DMS 273 (cell line): ENCODE results near the gene FDXR.
"Not testable (repeated sequence)": the region's sequence is repeated elsewhere in the genome, so short reads cannot be mapped to it uniquely, and the experiment has no call there.

ENCODE experiments used
- DNase-seq: peaks from one replicate; lab custom pipeline; 2025; ENCODE audit not compliant: unreplicated experiment; lab: John Stamatoyannopoulos, UW

Gene FDXR, protein sequence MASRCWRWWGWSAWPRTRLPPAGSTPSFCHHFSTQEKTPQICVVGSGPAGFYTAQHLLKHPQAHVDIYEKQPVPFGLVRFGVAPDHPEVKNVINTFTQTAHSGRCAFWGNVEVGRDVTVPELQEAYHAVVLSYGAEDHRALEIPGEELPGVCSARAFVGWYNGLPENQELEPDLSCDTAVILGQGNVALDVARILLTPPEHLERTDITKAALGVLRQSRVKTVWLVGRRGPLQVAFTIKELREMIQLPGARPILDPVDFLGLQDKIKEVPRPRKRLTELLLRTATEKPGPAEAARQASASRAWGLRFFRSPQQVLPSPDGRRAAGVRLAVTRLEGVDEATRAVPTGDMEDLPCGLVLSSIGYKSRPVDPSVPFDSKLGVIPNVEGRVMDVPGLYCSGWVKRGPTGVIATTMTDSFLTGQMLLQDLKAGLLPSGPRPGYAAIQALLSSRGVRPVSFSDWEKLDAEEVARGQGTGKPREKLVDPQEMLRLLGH

DNA sequence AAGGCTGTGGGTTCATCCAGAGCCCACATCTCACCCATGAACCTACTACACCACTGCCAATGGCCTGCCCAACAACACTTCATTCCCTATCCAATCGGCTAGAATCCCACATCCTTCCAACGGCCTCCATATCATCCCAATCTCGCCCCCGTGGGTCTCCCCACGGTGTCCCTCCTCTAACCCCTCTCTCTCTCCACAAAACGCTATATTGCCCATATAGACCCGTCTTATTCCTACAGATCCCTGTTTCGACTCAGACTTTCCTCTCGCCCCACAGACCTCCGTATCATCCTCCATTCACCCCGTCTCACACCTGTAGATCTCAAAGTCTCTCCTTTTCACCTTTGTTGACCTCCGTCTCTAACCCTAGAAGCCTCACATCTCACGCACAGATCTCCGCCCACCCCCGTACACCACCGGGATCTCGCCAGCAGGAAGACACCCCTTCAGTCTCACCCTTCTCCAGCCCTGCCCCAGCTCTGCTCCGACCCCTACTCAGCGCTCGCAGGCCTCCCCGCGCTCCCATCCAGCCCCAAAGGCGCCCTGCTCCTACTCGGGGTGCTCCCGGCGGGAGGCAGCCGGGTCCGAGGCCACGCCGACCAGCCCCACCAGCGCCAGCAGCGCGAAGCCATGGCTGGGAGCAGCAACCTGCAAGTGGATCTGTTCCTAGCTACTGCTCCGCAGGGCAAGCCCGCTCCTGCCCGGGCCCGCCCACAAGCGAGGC is at the start of gene FDXR:
TSS of gene FDXR (minus strand) at position 682 of the 724 bp plus-strand sequence. CDS start at position 632, 50 bp downstream.
- no peak for DNase-seq

DNA sequence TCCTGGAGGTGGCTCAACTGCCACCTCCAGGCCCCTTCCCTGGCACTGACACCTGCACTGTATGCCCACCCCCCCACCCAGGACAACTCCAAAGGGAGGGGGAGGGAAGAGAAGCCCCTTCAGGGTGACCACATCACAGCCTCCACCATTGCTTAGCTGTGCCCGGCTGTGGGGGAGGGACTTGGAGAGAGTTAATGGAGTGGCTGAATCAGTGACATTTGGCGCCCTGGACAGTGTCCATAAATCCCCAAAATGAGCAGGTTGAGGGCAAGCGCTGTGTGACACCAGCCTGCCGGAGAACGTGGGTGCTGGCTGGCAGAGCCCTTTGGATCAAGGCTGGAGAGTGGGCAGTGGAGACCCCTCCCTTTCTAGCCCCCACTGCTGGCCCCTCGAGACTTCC is 49.4 kb upstream of the FDXR start:
- DNase-seq: no peak

DNA sequence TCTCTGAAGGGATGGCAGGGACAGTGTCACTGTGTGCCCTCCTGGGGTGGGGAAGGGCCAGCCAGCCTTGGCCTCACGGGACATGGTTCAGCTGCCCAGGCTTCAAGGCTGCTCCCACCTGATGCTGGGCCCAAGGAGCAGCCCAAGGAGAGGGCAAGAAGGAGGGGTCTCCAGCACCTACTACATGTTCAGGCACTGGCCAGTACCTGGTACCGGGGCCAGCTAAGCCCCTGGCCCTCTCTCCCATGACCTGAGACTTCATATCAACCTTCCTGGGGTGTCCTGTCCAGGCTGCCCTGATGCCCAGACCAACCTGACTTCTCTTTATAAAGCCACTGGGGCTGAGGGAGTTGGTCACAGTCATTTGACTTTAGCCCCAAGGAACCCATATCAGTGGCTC is 49.0 kb upstream of the FDXR start:
- no peak for DNase-seq

DNA sequence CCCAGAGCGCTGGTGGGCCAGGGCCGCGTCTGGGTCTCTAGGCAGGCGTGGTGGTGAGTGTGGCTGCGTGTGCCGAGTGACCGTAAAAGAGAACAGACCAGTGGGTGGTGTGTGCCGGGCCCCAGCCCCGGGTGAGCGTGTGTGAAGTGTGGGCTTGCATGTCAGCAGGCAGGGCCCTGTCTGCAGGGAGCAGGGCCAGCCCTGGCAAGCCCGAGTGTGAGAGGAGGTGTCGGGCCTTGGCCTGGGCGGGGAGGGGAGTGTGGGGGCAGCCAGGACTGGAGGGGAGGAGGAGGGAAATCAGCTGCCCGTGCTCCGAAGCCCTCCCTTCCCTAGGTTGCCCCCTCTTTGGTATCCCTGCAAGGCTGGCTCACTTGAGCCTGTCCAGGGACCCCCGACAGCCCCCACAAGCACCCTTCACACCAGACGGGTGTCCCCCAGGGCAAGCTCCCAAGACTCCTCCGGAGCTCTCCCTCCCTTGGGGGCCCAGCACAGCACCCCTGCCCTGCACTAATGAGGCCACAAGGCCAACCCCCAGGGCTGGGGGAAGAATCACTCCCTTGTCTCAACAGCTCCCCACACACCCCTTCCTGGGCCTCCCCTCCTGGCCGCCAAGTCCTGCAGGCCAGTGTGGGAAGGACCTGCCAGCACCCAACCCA is 48.4 kb upstream of the FDXR start:
- DNase-seq: peak; percentile 62

DNA sequence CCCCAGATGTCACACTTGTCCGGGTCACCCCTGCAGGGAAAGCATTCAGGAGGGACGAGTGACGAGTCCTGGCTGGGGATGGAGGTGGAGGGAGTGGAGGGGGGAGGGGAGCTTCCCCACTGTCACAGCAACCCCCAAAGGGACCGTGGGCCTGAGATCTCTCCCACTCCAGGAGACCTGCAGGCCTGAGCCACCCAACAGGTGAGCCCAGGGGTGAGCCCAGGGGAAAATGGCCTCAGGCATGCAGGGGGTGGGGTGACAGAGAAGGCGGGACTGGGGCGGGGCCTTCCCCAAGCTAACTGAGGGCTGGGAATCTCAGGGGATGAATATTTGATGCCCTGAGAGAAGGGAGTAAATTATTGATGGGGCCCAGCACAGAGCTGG is 47.8 kb upstream of the FDXR start:
- peak; percentile 56 for DNase-seq

DNA sequence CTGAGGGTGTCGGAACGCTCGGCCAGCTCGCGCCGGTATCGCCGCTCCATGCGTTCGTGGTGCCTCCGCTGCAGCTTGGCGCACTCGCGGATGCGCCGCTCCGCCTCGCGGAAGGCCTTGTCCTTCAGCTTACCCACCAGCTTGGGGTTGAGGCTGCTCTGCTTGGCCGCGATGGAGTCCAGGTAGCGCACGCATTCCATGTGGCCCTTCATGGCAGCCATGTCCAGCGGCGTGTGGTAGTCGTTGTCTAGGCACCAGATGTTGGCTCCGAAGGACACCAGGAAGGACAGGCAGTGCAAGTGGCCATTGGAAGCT is 47.5 kb upstream of the FDXR start:
- DNase-seq: no peak

DNA sequence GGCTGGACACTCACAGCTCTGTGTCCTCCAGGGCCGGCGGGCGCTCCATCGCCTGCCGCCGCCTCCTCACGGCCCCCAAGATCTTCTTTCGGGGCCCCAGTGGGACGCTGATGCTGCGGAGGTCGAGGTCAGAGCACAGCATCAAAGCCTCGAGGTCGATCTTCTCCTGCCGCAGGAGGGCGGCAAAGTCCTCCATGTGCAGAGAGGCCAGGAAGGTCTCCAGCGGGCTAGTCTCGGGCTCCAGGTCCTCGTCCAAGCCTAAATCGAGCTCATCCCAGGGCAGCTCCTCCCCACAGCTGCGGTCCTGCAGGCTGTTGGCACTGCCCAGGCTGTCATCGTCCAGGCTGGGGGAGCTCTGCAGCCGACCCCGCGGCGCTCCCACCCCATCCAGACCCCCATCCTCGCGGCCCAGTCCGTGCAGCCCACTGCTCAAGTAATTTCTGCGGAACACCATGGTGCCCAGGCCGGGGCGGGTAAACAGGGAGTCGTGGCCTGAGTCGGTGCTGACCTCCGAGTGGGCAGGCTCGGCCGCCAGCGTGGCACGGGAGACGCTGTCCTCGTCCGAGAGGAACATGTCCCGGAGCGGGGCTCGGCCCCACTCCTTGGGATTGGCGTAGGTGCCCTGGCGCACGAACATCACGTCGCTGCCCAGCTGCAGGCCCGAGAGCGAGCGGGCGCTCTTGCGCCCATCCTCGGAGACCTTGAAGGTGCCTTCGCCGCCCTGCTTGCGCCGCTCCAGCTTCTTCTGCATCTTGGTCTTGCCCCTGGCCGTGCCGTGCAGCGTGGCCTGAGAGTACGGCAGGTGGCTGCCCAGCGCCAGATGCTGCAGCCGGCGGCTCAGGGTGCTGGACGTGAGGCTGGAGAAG is 46.9 kb upstream of the FDXR start:
- DNase-seq: no peak

DNA sequence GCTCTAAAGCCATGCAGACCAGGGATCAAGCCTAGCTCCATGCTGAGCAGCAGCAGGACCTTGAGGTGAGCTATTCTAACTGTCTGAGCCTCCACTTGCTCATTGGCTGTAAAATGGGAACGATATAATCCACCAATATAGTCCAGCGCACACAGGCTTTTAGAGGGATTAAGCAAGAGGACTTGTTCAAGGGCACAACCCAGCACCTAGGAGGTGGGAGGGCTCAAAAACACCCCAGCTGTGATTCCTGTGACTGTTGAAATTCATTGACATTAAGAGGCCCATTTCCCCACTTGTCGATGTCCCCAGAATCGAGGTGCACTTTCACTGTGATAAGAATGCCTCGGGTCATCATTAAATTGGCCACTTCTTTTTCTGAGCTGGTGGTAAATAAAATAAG is 46.1 kb upstream of the FDXR start:
- no peak for DNase-seq

DNA sequence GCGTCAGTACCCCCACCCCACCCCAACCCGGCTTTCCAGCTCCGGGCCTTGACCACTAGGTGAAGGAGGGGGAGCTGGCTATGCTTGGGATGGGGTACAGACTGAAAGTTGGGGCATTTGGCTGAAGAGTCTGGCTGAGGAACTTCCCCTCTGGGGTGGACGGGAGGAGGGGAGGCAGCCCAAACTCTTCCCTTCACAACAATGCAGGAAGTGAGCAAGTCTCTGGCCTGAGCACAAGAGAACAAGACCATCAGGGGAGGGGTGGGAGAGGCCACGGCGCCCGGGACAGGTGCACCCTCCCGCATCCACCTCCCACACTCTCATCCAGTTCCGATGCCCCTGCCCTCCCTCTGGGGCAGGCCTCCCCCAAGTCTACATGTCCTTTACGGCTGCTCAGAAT is 44.6 kb upstream of the FDXR start:
- no peak for DNase-seq

DNA sequence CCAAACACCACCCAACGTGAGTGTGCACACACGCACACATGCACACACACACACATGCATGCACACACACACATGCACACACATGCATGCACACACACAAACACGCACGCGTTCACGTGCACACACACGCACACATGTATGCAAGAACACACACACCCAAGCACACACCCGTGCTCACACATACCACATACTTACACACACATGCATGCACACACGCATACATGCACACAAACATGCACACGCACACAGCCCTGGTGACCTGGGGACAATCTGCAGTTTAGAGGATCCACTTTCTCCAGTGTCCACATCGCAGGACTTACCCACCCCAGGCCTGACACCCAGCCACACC is 44.0 kb upstream of the FDXR start:
- DNase-seq: no peak

DNA sequence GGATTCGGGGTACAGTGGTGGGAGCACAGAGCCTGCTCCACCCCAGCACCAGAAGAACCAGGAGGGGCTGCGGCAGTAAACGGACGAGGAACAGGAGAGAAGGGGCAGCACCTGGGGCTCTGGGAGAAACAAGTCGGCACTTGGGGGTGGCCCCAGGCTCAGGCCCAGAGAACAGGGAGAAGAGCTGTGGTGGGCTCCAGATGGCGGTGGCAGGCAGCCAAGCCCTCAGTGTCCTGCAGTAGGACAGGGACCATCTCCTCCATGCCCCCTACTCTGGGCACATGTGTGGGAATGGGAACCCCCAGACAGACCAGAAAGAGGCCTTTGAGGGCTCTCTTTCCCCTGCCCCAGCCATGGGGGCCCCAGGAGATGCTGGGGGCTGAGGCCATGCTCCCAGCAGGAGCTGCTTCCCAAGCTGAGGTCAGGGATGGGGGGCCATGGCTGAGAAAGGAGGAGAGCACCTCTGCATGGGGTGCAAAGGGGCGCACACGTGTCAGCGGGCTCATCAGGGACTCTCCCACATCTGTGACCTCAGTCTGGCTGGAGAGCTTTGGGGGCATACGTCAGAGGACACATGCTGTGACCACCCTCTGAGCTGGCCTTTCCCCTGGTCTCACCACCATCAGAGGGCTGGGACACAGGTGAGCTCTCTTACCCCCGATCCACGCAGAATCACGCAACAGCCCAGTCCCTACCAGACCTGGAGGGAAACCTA is 43.5 kb upstream of the FDXR start:
- DNase-seq: no peak

DNA sequence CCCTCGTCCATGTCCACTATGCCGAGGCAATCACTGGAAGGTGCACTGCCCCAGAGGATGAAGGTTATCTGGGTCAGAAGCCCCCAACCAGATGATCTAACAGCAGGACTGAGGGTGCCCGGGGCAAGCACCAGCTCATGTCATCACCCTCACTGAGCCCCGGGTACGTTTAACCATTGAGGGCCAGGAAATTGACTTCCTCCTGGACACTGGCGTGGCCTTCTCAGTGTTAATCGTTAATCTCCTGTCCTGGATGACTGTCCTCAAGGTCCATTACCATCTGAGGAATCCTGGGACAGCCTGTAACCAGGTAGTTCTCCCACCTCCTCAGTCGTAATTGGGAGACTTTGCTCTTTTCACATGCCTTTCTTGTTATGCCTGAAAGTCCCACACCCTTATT is 38.6 kb upstream of the FDXR start:
- not testable (repeated sequence) for DNase-seq

DNA sequence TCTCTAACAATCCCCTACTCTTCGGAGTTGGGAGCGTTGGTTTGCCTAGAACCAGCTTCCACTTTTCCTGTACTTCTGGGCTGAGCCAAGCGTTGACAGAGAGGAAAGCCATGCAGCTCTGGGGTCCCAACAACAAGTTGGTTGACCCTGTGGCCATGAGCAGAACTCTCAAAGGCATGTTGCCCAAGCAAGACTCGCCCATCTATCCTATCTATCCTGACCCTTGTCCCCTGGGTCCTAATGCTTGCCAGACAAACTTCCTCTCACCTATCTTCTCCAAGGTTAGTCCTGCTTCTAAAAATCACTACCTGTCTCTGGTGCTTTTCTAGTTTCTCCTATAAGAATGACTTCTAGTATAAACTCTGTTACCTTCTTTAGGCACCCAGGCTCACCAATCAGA is 36.3 kb upstream of the FDXR start:
- not testable (repeated sequence) for DNase-seq

DNA sequence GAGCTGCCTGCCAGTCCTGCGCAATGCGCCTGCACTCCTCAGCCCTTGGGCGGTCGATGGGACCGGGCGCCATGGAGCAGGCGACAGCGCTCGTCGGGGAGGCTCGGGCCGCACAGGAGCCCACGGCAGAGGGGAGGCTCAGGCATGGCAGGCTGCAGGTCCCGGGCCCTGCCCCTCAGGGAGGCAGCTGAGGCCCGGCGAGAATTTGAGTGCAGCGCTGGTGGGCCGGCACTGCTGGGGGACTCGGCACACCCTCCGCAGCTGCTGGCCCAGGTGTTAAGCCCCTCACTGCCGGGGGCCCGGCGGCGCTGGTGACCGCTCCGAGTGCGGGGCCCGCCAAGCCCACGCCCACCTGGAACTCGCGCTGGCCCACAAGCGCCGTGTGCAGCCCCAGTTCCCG is 34.2 kb upstream of the FDXR start:
- DNase-seq: no peak

DNA sequence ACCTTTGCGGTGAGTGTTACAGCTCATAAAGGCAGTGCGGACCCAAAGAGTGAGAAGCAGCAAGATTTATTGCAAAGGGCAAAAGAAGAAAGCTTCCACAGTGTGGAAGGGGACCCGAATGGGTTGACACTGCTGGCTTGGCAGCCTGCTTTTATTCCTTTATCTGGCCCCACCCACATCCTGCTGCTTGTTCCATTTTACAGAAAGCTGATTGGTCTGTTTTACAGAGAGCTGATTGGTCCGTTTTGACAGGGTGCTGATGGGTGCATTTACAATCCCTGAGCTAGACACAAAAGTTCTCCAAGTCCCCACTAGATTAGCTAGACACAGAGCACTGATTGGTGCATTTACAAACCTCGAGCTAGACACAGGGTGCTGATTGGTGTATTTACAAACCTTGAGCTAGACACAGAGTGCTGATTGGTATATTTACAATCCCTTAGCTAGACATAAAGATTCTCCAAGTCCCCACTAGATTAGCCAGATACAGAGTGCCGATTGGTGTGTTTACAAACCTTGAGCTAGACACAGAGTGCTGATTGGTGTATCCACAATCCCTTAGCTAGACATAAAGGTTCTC is 33.5 kb upstream of the FDXR start:
- DNase-seq: not testable (repeated sequence)

DNA sequence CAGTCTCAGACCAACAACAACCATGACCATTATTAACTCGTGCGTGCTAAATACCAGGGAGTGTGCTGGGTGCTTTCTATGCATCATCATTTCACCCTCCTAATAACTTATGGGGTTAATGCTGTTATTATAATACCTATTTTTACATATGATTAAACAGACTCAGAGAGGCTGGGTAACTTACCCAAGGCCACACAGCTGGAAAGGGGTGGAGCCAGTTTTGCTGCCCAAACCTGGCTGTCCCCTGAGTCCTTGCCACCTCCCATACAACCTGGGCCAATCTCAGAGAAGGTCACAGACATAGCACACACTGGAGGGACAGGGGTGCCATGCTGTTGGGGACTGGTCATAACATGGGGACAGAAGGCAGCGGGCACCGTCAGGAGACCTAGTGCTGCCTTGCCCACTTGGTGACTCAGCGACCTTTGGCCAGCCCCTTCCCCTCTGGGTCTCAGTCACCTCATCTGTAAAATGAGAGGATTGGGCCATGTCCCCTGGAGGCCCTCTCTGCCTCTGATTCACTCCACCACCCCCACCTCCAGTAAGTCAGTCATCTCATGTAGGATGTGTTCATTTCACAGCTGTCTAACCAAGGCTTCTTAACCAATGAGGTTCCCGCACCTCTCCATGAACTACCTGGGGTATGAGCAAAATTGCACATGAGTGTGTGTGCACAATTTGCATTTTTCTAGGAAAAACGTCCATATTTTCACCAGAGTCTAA is 32.1 kb upstream of the FDXR start:
- no peak for DNase-seq

DNA sequence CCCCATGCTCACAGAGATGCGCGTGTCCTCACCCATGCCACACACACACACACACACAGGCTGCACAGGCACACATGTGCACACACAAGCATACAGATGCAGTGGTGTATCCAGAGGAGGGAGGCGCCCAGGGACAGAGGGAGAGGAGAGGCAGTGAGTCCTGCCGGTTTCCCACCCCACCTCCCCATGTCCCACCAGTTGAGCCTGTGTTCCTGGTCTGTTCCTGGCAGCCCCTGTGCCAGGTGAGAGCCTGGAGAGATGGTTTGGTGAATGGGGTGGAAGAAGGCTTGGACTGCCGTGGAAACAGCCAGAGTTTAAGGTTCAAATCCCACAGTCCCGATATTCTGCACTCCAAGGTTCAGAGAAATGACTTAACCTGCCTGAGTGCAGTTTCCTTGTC is 30.9 kb upstream of the FDXR start:
- DNase-seq: no peak

DNA sequence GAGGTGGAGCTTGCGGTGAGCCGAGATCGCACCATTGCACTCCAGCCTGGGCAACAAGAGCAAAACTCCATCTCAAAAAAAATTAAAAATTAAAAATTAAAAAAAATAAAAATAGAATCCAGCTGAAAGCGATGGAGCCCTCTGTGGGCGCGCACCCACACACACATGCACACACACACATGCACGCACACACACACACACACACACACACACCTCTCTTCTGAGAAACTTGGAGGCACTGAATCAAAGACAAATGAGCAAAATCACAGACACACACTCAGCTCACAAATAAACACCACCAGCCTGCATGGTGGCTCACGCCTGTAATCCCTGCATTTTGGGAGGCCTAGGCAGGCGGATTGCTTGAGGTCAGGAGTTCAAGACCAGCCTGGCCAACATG is 30.2 kb upstream of the FDXR start:
- DNase-seq: no peak

DNA sequence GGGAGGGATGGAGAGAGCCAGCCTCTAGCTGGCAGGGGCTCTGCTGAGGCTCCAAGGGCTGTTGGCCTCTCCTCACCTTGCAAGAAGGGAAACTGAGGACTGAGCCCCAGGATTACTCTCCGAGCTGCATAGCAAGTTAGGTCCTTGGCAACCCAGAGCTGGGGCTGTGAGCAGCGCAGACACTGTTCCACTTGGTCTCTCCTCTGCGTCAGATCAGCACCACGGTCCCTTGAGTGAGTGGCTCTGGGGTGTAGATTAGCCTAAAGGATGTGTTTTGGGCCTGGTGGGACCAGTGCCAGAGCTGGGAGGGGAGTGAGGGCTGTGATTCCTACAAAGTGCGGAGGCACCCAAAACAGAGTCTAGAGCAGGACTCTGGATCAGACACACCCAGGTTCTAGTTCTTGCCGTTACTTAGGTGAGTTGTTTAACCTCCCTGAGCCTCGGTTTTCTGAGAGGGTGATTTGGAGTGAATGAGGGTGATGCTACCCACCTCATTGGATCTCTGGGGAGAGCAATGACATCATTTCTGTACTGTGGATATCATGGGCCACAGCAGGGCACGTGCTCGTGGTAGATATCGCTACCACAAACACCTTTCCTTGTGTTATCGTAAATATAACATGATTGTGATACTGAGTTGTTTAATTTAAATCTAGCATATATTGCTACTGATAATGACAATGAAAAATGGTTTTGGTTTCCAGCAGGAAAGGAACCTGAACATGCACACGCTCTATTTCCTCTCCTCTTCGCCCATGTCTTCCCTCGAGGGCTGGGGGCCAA is 28.8 kb upstream of the FDXR start:
- DNase-seq: no peak
